ENCODE data around the gene RALGAPA1. TPM values are rescaled to one million over a fixed set of nuclear protein-coding genes. Genes with fewer than 3 reads are reported as not detected.

Gene RALGAPA1
- total and polyA plus RNA-seq, 2 experiments from 2014 or later, result 19.2 to 41.6 TPM

DNA sequence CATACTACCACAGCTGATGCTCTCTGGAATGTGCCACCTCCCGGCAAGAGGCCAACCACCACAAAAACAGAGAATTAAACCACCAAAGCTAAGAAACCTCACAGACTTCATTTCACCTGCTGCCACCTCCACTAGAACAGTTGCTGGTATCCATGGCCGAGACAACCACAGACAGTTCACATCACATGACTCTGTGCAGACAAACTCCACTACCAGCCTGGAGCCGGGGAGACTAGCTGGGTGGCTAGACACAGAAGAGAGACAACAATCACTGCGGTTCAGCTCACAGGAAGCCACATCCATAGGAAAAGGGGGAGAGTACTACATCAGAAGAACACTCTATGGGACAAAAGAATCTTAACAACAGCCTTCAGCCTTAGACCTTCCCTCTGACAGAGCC lies 78.2 kb downstream of the RALGAPA1 start:
- Histone ChIP-seq H3K36me3 (replicated peaks; ENCODE audit: insufficient read depth, low read depth) (no peaks in the 10 kb centered on the region), H3K79me2 (no peaks in the 10 kb centered on the region), H2AFZ (no peak overlapping the region), H3K9me3 (ENCODE audit: low read depth) (peaks cover 8% of the 10 kb centered on the region), H3K4me1 (ENCODE audit: insufficient read depth) (no peaks in the 10 kb centered on the region), H3K9me2 (replicated peaks; ENCODE audit: insufficient read depth) (no peaks in the 10 kb centered on the region), H3K4me2 (no peak overlapping the region), H4K20me1 (ENCODE audit: insufficient read depth, poor library complexity, severe bottlenecking) (no peaks in the 10 kb centered on the region), H3K27ac (no peak overlapping the region), H3K4me3 (no peak overlapping the region), H3K27me3 (no peaks in the 10 kb centered on the region)
- TF ChIP-seq EZH2 (IDR thresholded peaks at IDR 0.05; ENCODE audit: borderline replicate concordance) (no peak), EZH2phosphoT487 (IDR thresholded peaks at IDR 0.05; ENCODE audit: low read depth, severe bottlenecking, unreplicated experiment) (no peak), CTCF (IDR thresholded peaks at IDR 0.05; ENCODE audit: poor library complexity) (no peak)
- WGBS (ENCODE audit: low lambda C conversion rate, missing lambda C conversion rate), result 94% methylated on average over 4 of the region's 4 CpGs
- DNase-seq (ENCODE audit: low spot score), result no peak

GRCh38 chr14:35727764-35728163 lies 81.3 kb downstream of the RALGAPA1 start:
- Histone ChIP-seq H3K9me3 (ENCODE audit: low read depth) (no peaks in the 10 kb centered on the region), H3K27me3 (no peaks in the 10 kb centered on the region), H3K27ac (no peak overlapping the region), H3K4me1 (ENCODE audit: insufficient read depth) (no peaks in the 10 kb centered on the region), H3K79me2 (no peaks in the 10 kb centered on the region), H2AFZ (no peak overlapping the region), H3K4me3 (no peak overlapping the region), H3K4me2 (no peak overlapping the region), H4K20me1 (ENCODE audit: insufficient read depth, poor library complexity, severe bottlenecking) (no peaks in the 10 kb centered on the region), H3K9me2 (replicated peaks; ENCODE audit: insufficient read depth) (no peaks in the 10 kb centered on the region), H3K36me3 (replicated peaks; ENCODE audit: insufficient read depth, low read depth) (no peaks in the 10 kb centered on the region)
- TF ChIP-seq CTCF (IDR thresholded peaks at IDR 0.05; ENCODE audit: poor library complexity) (no peak), EZH2phosphoT487 (IDR thresholded peaks at IDR 0.05; ENCODE audit: low read depth, severe bottlenecking, unreplicated experiment) (no peak), EZH2 (IDR thresholded peaks at IDR 0.05; ENCODE audit: borderline replicate concordance) (no peak)
- 92% methylated on average over 2 of the region's 2 CpGs for WGBS (ENCODE audit: low lambda C conversion rate, missing lambda C conversion rate)
- no peak for DNase-seq (ENCODE audit: low spot score)

- WGBS (ENCODE audit: low lambda C conversion rate, missing lambda C conversion rate), result 98% methylated on average over 5 of the region's 5 CpGs
Observed at GRCh38 chr14:35725930-35726329, 83.2 kb downstream of the RALGAPA1 start.

More at GRCh38 chr14:35725930-35726329, 83.2 kb downstream of the RALGAPA1 start:
- Histone ChIP-seq H3K27ac (no peak overlapping the region), H3K4me3 (no peak overlapping the region), H3K4me1 (ENCODE audit: insufficient read depth) (no peaks in the 10 kb centered on the region), H3K9me2 (replicated peaks; ENCODE audit: insufficient read depth) (no peaks in the 10 kb centered on the region), H3K9me3 (ENCODE audit: low read depth) (no peaks in the 10 kb centered on the region), H4K20me1 (ENCODE audit: insufficient read depth, poor library complexity, severe bottlenecking) (no peaks in the 10 kb centered on the region), H3K79me2 (no peaks in the 10 kb centered on the region), H2AFZ (no peak overlapping the region), H3K4me2 (no peak overlapping the region), H3K27me3 (no peaks in the 10 kb centered on the region), H3K36me3 (replicated peaks; ENCODE audit: insufficient read depth, low read depth) (no peaks in the 10 kb centered on the region)
- TF ChIP-seq EZH2phosphoT487 (IDR thresholded peaks at IDR 0.05; ENCODE audit: low read depth, severe bottlenecking, unreplicated experiment), result no peak
- no peak for TF ChIP-seq EZH2 (IDR thresholded peaks at IDR 0.05; ENCODE audit: borderline replicate concordance)
- TF ChIP-seq CTCF (IDR thresholded peaks at IDR 0.05; ENCODE audit: poor library complexity), result no peak
- DNase-seq (ENCODE audit: low spot score), result no peak

Data from hepatocyte (in vitro differentiated cells).